Thymus (tissue), 14 donors: ENCODE results near the gene SSX7. TPM values are rescaled to one million over a fixed set of nuclear protein-coding genes. Genes with fewer than 3 reads are reported as not detected.
"Not testable (repeated sequence)": the region's sequence is repeated elsewhere in the genome, so short reads cannot be mapped to it uniquely, and the experiment has no call there.

Experiments used
- DNase-seq, 9 donors: peaks; one replicate each; pipeline ENCODE4 v3.0.0-alpha.2; 2013; ENCODE audit warnings: low spot score in 9 of 9, low read depth in 6 of 9, missing footprints in 1 of 9
- H3K27ac ChIP-seq, 2 donors: one replicate each; pipeline ENCODE4 v1.5.1; 2013; ENCODE audit warnings: control low read depth in 1 of 2, low read depth in 1 of 2, low read length in 1 of 2, mild to moderate bottlenecking in 1 of 2, moderate library complexity in 1 of 2
- H3K27me3 ChIP-seq, 2 donors: one replicate each; pipeline ENCODE4 v1.5.1; 2013; ENCODE audit warnings: low read length in 1 of 2; ENCODE audit not compliant: control insufficient read depth in 2 of 2, insufficient read depth in 1 of 2
- H3K36me3 ChIP-seq, 2 donors: one replicate each; pipeline ENCODE4 v1.5.1; 2013; ENCODE audit warnings: low read length in 1 of 2, mild to moderate bottlenecking in 1 of 2, moderate library complexity in 1 of 2; ENCODE audit not compliant: control insufficient read depth in 2 of 2, insufficient read depth in 2 of 2
- H3K4me1 ChIP-seq, 2 donors: one replicate each; pipeline ENCODE4 v1.5.1; 2013; ENCODE audit warnings: low read length in 2 of 2; ENCODE audit not compliant: control insufficient read depth in 2 of 2, insufficient read depth in 2 of 2
- H3K4me3 ChIP-seq, 2 donors: one replicate each; pipeline ENCODE4 v1.5.1; 2013; ENCODE audit warnings: low read length in 2 of 2, control low read depth in 1 of 2, mild to moderate bottlenecking in 1 of 2
- H3K9me3 ChIP-seq, 2 donors: one replicate each; pipeline ENCODE4 v1.5.1; 2013; ENCODE audit warnings: low read length in 1 of 2, mild to moderate bottlenecking in 1 of 2; ENCODE audit not compliant: control insufficient read depth in 2 of 2, insufficient read depth in 1 of 2
- WGBS: extraction: QIAGEN DNeasy Blood & Tissue Kit; methylation state at CpG from one replicate; pipeline ENCODE4 v1.1.7; 2013; 5-methylcytosine and 5-hydroxymethylcytosine counted together
- long read RNA-seq, 10 donors: transcript quantifications; one replicate each; lab custom pipeline, GENCODE V29; 2026
- polyA plus RNA-seq: library from polyadenylated mRNA; stranded (reverse); fragments of 200-250 nt; gene quantifications from one replicate; pipeline ENCODE4 v1.2.3, GENCODE V29; 2013
- total RNA-seq: library from RNA; stranded (reverse); fragments of 120-200 nt; gene quantifications from one replicate; pipeline ENCODE4 v1.2.4, GENCODE V29; 2013
- donor health status: healthy.

Gene SSX7
- total RNA-seq (not detected), polyA plus RNA-seq (not detected)
- long read RNA-seq, donor 1, result 0 reads
- long read RNA-seq, donor 2, result 0 reads
- long read RNA-seq, donor 3, result 0 reads
- long read RNA-seq, donor 4, result 0 reads
- long read RNA-seq, donor 5, result 0 reads
- long read RNA-seq, donor 6, result 0 reads
- long read RNA-seq, donor 7, result 0 reads
- long read RNA-seq, donor 8, result 0 reads
- long read RNA-seq, donor 9, result 0 reads
- long read RNA-seq, donor 10, result 0 reads

GRCh38 chrX:52654800-52655199 is at the start of gene SSX7:
Gene SSX7, minus strand, starts transcription at chrX:52654900. Its CDS starts 1,428 bp downstream, at chrX:52653472.
- H3K27me3 ChIP-seq, result not testable (repeated sequence)
- 96% methylated on average over 9 of the region's 9 CpGs for WGBS

GRCh38 chrX:52692034-52692433 is 37.3 kb upstream of the SSX7 start:
- not testable (repeated sequence) for H3K27me3 ChIP-seq, H3K4me3 ChIP-seq, H3K9me3 ChIP-seq, DNase-seq, H3K27ac ChIP-seq, H3K36me3 ChIP-seq, H3K4me1 ChIP-seq
- 92% methylated on average over 1 of the region's 4 CpGs for WGBS

More at GRCh38 chrX:52654800-52655199, at the start of gene SSX7:
- DNase-seq, H3K36me3 ChIP-seq, H3K27ac ChIP-seq, H3K9me3 ChIP-seq, H3K4me3 ChIP-seq, H3K4me1 ChIP-seq: not testable (repeated sequence)

- H3K27me3 ChIP-seq, DNase-seq, H3K9me3 ChIP-seq, H3K4me1 ChIP-seq, H3K36me3 ChIP-seq, H3K27ac ChIP-seq, H3K4me3 ChIP-seq: not testable (repeated sequence)
- 90% methylated on average over 2 of the region's 2 CpGs for WGBS
Observed at GRCh38 chrX:52662218-52662617, 7.5 kb upstream of the SSX7 start.

GRCh38 chrX:52655475-52655874 is 775 bp upstream of the SSX7 start:
- not testable (repeated sequence) for H3K9me3 ChIP-seq, H3K4me1 ChIP-seq
- 98% methylated on average over 8 of the region's 8 CpGs for WGBS

GRCh38 chrX:52650676-52651075 is 4.0 kb downstream of the SSX7 start:
- H3K36me3 ChIP-seq, H3K4me1 ChIP-seq, H3K9me3 ChIP-seq, H3K27ac ChIP-seq, DNase-seq, H3K27me3 ChIP-seq, H3K4me3 ChIP-seq: not testable (repeated sequence)
- WGBS, result 80% methylated on average over 3 of the region's 3 CpGs

More at GRCh38 chrX:52655475-52655874, 775 bp upstream of the SSX7 start:
- H3K36me3 ChIP-seq, H3K4me3 ChIP-seq, DNase-seq, H3K27ac ChIP-seq, H3K27me3 ChIP-seq: not testable (repeated sequence)

- not testable (repeated sequence) for H3K4me1 ChIP-seq, H3K9me3 ChIP-seq, H3K27ac ChIP-seq, H3K36me3 ChIP-seq, H3K27me3 ChIP-seq, DNase-seq, H3K4me3 ChIP-seq
- WGBS, result 95% methylated on average over 7 of the region's 7 CpGs
Observed at GRCh38 chrX:52648956-52649355, 5.7 kb downstream of the SSX7 start.

GRCh38 chrX:52628483-52628882 is 26.2 kb downstream of the SSX7 start:
- whole genome bisulfite sequencing, result over 99% methylated on average over 3 of the region's 3 CpGs
- H3K9me3 ChIP-seq, H3K27ac ChIP-seq, H3K36me3 ChIP-seq, H3K4me1 ChIP-seq, H3K27me3 ChIP-seq, DNase-seq, H3K4me3 ChIP-seq: not testable (repeated sequence)

GRCh38 chrX:52620661-52621060 is 34.0 kb downstream of the SSX7 start:
- H3K27me3 ChIP-seq, H3K27ac ChIP-seq, H3K4me1 ChIP-seq, H3K4me3 ChIP-seq, H3K36me3 ChIP-seq, H3K9me3 ChIP-seq, DNase-seq: not testable (repeated sequence)
- 36% methylated on average over 8 of the region's 8 CpGs for WGBS

- H3K36me3 ChIP-seq, result no peaks in the 10 kb centered on the region
- no peaks in the 10 kb centered on the region for H3K4me1 ChIP-seq
- no peak overlapping the region for H3K27ac ChIP-seq
- no peaks in the 10 kb centered on the region for H3K27me3 ChIP-seq
- WGBS, result 97% methylated on average over 1 of the region's 1 CpG
- DNase-seq, result no peak
- H3K4me3 ChIP-seq, result no peak overlapping the region
- H3K9me3 ChIP-seq, result no peaks in the 10 kb centered on the region
Observed at GRCh38 chrX:52608961-52609360, 45.7 kb downstream of the SSX7 start.

- not testable (repeated sequence) for H3K4me3 ChIP-seq, H3K4me1 ChIP-seq, H3K36me3 ChIP-seq, H3K27ac ChIP-seq, H3K9me3 ChIP-seq, H3K27me3 ChIP-seq, DNase-seq
- 91% methylated on average over 8 of the region's 8 CpGs for WGBS
Observed at GRCh38 chrX:52603151-52603550, 51.5 kb downstream of the SSX7 start.
